Lower lobe of right lung (tissue), 2 donors: ENCODE data around the gene EMX2. TPM values are rescaled to one million over a fixed set of nuclear protein-coding genes. Genes with fewer than 3 reads are reported as not detected.

Experiments used
- ATAC-seq, 2 donors: fragments of 200-7000 bp; cut with Tn5 transposase; one replicate each; pipeline ENCODE4 v1.9.1; 2020 to 2022; ENCODE audit warnings: mild to moderate bottlenecking in 2 of 2, moderate library complexity in 2 of 2
- DNase-seq: peaks from one replicate; pipeline ENCODE4 v3.0.0-alpha.2; 2020
- H3K27ac ChIP-seq: fragments of 200-600 bp; one replicate; pipeline ENCODE4 v1.8.0; 2022
- H3K27me3 ChIP-seq: fragments of 200-600 bp; one replicate; pipeline ENCODE4 v1.8.0; 2022; ENCODE audit warnings: low read depth
- H3K36me3 ChIP-seq: fragments of 200-600 bp; one replicate; pipeline ENCODE4 v1.8.0; 2022; ENCODE audit warnings: mild to moderate bottlenecking
- H3K4me1 ChIP-seq: fragments of 200-600 bp; one replicate; pipeline ENCODE4 v1.8.0; 2022
- H3K4me3 ChIP-seq: fragments of 200-600 bp; one replicate; pipeline ENCODE4 v1.8.0; 2022; ENCODE audit warnings: mild to moderate bottlenecking
- H3K9me3 ChIP-seq: fragments of 200-600 bp; one replicate; pipeline ENCODE4 v1.8.0; 2022
- intact Hi-C: fragments of 100-400 bp; cut with DNase I; formaldehyde crosslinking; loops from one replicate; pipeline ENCODE4 v1.11.0; 2022
- total RNA-seq: library from RNA; stranded (reverse); fragmentation: NEBNext Ultra II Directional; extraction: Animal tissue kit (Norgen Biotek cat#: 25700); gene quantifications from one replicate; pipeline ENCODE4 v1.2.1, GENCODE V29; 2021
- TF ChIP-seq, protein P1 (sequence below): fragments of 200-600 bp; IDR thresholded peaks from one replicate; pipeline ENCODE4 v1.8.0; 2022; ENCODE audit warnings: antibody characterized with exemption, mild to moderate bottlenecking
- donor health status: DM: no; HTN: yes; CAD: no; lungs with severe emphysema.

The EMX2 gene
- total RNA-seq, 1 donor from 2014 or later, result not detected

DNA sequence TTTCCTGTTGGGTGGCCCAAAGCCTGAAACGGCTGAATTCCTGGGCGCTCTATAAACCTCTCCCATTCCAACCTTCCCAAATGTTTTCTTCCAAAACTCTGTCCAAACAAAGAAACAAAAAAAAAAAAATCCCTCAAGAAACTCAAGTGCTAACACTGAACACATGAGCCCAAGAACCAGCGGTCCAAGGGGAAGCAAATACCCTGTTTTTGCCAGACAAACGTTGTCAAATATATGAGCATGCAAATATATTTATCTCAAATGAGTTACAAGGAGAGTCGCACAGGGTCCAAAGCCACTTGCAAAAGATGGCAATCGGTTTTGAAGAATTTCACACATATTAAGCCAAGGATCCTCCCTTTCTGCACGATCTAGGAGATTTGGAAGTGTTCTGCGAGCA is 23.3 kb upstream of the EMX2 start:
- intact Hi-C loops, result no loop called here
- DNase-seq, result no peak
- Histone ChIP-seq H3K4me3 (no peak overlapping the region), H3K4me1 (no peaks in the 10 kb centered on the region), H3K27me3 (peaks cover 39% of the 10 kb centered on the region), H3K36me3 (no peaks in the 10 kb centered on the region), H3K9me3 (no peaks in the 10 kb centered on the region), H3K27ac (no peak overlapping the region)
- TF ChIP-seq, protein P1, sequence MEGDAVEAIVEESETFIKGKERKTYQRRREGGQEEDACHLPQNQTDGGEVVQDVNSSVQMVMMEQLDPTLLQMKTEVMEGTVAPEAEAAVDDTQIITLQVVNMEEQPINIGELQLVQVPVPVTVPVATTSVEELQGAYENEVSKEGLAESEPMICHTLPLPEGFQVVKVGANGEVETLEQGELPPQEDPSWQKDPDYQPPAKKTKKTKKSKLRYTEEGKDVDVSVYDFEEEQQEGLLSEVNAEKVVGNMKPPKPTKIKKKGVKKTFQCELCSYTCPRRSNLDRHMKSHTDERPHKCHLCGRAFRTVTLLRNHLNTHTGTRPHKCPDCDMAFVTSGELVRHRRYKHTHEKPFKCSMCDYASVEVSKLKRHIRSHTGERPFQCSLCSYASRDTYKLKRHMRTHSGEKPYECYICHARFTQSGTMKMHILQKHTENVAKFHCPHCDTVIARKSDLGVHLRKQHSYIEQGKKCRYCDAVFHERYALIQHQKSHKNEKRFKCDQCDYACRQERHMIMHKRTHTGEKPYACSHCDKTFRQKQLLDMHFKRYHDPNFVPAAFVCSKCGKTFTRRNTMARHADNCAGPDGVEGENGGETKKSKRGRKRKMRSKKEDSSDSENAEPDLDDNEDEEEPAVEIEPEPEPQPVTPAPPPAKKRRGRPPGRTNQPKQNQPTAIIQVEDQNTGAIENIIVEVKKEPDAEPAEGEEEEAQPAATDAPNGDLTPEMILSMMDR, result no peak
- ATAC-seq, result no peak

DNA sequence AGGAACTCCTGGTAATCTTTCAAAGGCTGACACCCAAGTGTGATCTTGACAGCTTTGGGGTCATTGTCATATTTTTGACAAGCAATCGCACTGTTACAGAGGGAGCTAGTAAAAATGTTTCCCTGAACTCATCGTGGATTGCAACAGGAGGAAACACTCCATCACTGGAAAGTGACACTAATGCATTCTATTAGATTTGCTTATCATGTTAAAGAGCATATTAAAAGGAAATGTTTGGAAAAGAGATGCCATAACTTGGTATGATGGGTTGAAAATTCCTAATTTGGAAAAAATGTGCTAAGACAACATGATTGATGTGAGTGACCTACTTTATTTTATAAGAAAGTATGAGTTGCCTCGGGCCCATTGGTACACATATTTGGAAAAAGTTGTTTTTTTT is 22.7 kb upstream of the EMX2 start:
- Histone ChIP-seq H3K9me3 (no peaks in the 10 kb centered on the region), H3K27me3 (peaks cover 42% of the 10 kb centered on the region), H3K4me1 (no peaks in the 10 kb centered on the region), H3K4me3 (no peak overlapping the region), H3K27ac (no peak overlapping the region), H3K36me3 (no peaks in the 10 kb centered on the region)
- intact Hi-C loops, result no loop called here
- DNase-seq (no peak), ATAC-seq (no peak)
- TF ChIP-seq, protein P1, result no peak

DNA sequence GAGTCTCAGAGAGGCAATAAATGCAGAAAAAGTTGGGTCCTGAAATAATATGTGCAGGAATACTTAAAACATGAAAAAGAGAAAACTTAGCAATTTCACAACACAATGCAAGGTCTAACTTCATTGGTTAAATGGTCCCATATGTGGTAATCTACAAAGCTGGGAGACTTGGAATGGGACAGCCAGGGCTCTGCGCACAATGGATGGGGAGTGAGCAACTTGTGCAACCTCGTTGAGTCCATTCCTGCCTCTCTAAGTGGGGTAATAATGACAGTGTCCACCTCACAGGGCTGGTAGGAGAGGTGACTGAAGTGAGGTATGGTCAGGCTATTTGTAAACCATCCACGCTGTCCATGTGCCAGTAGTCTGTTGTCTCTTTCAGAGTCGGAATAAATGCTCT is 11.8 kb upstream of the EMX2 start:
- H3K36me3 ChIP-seq, result no peaks in the 10 kb centered on the region
- DNase-seq, result no peak
- no peak for ATAC-seq
- H3K27ac ChIP-seq, result no peak overlapping the region
- no peak overlapping the region for H3K4me3 ChIP-seq
- TF ChIP-seq, protein P1, result no peak
- peaks cover 12% of the 10 kb centered on the region for H3K4me1 ChIP-seq
- H3K27me3 ChIP-seq, result peaks cover 88% of the 10 kb centered on the region
- no peaks in the 10 kb centered on the region for H3K9me3 ChIP-seq
- intact Hi-C loops, result no loop called here

DNA sequence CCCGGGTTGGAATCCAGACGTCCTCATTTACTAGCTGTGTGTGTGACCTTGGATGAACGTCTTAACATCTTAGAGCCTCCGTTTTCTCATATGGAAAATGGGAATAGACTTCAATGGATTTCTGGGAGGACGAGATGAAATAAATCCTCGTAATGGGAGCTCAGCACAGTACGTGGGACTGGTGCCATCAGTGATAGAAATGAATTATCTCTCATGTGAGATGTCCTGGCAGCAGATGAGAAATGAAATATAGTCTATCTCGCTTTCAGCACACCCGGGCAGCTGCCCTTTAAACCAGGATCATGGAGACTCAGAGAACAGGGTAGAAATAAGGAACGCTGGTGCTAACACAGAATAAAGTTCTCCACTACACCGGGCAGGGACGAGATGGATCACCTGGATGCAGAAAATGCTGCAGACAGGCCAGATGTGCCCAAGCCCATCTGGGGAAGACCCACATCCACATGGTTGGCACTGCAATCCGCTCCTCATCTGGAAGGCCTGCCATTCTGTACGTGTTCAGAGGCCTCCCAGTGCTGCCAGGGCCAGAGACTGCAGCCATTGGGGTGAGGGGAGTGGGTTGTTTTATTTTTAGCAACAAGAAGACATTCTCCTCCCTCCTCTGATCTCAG is 11.1 kb upstream of the EMX2 start:
- no peak for DNase-seq
- intact Hi-C loops, result no loop called here
- ATAC-seq, result no peak
- peaks cover 94% of the 10 kb centered on the region for H3K27me3 ChIP-seq
- H3K4me3 ChIP-seq, result no peak overlapping the region
- TF ChIP-seq, protein P1, result no peak
- no peak overlapping the region for H3K27ac ChIP-seq
- no peaks in the 10 kb centered on the region for H3K36me3 ChIP-seq
- H3K4me1 ChIP-seq, result peaks cover 12% of the 10 kb centered on the region
- H3K9me3 ChIP-seq, result no peaks in the 10 kb centered on the region

DNA sequence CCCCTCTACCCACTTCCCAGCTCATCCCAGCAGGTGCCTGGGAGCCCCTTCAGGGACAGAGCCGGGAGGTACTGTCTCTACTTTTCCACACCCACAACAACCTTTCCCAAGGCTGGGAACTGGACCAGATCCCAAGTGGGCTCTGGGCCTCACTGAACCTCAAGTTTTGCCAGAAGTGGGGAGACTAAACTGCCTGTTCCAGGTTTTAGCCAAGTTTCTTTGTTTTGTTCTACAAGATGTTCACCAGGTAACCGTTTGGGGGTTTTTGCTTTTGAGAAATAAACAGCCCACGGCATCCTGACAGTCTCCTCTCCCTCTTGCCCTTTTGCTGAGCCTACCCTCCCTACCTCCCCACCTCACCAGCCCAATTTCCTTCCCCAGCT is 10.6 kb upstream of the EMX2 start:
- no peak overlapping the region for H3K27ac ChIP-seq
- no peaks in the 10 kb centered on the region for H3K9me3 ChIP-seq
- intact Hi-C loops, result no loop called here

More for the DNA sequence above, 10.6 kb upstream of the EMX2 start:
- no peaks in the 10 kb centered on the region for H3K36me3 ChIP-seq
- H3K4me3 ChIP-seq, result no peak overlapping the region
- DNase-seq (no peak), ATAC-seq (no peak)
- TF ChIP-seq, protein P1, result no peak
- H3K27me3 ChIP-seq, result peaks cover 94% of the 10 kb centered on the region
- peaks cover 16% of the 10 kb centered on the region for H3K4me1 ChIP-seq
